NCI-H460 (cell line): ENCODE data around the gene ARSG. TPM values are rescaled to one million over a fixed set of nuclear protein-coding genes. Genes with fewer than 3 reads are reported as not detected.
"Not testable (repeated sequence)": the region's sequence is repeated elsewhere in the genome, so short reads cannot be mapped to it uniquely, and the experiment has no call there.

ENCODE experiments used
- DNase-seq: peaks from one replicate; pipeline ENCODE4 v3.0.0-alpha.2; 2016; ENCODE audit warnings: low read depth; ENCODE audit errors: extremely low read depth
- total RNA-seq: library from RNA; depleted of rRNA; stranded (reverse); fragments of >200 nt; shearing (Covaris generic); gene quantifications from 2 replicates; pipeline ENCODE4 v1.2.3, GENCODE V29; 2014

ARSG gene
- total RNA-seq, 1 experiment from 2014 or later: 11.5 TPM

DNA sequence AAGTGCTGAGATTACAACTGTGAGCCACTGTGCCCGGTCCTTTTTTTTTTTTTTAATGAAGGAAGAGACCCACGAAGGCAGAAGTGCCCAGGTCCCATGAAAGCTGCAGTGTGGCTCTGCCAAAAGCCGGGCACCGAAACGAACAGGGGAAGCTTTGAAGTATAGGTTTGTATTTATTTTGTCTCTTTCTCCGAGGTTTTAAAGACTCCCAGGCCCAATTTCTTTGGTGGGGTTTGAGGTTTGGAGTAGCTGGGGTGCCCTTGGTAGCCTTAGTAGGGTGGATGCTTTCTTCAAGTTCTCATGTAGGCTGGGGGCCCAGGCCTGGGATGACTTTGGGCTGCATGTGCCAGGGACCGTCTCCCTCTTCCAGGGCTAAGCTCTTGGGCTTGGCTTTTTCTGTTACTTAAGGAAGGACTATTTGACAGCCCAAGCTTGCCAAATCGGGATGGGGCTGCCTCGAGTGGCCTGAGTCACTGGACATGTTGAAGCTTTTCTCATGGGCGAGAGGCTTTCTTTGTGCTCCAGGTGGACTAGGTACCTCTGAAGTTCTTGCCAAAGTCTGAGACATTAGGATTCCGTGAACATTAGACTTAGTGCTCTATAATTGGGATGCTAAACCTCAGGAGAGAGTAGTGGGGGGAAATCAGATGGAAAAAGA, 99.7 kb downstream of the ARSG start:
- no peak for DNase-seq

DNA sequence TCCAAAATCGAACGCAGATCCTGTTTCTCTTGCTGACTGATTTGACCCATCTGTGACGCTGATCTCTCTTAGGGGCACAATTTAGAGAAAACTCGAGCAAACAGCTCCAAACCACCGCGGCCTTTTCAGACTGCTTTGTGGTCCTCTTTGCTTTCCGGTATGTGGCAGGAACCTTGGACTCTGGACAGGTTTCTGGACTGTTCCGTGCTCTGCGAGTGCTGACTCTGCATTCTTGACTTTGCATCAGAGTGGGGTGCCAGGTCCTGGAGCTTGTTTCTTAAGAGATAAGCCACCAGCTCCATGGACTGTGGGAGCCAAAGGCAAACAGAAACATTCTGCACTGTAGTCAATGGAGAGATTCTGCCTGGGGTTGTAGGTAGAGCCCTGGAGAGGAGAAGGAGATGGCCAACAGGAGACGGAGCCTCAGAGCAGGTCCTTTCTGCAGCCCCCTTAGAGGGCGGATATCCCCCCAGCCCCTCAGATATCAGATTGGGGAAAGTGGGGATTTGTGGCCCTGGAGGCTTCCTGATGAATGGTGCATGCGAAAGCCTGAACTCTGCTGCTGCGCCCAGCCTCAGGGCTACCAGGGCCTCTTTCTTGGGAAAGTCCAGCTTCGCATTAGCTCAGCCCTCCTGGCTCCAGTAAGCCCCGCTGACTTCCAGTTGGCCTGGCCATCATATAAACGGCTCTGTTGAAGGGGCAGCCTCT, 100.4 kb downstream of the ARSG start:
- no peak for DNase-seq

DNA sequence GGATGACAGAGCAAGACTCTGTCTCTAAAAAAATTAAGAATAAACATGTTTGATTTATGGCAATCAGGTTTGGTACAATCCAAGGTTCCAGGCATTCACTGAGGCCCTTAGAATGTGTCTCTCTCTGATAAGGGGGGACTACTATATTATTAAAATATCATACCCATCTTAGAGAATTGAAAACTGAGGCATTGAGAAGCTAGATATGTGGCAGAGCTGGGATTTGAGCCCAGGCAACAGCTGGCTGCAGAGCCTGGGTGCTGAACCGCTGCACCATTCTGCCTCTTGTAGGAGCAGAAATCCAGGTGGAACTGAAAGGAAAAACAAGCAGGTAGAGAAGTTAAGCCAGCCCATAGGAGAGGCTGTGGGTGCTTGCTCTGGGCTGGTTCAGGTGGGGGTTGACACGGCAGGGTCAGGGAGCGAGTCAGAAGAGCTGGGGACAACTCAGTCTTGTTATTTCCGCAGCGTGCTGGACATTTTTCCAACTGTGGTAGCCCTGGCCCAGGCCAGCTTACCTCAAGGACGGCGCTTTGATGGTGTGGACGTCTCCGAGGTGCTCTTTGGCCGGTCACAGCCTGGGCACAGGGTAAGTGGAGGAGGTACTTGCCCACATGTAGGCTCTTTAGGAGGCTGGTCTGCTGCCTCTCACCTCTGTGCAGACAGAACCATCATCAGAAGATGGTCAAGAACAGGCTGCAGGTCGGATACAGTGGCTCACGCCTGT, 103.5 kb downstream of the ARSG start:
- no peak for DNase-seq

DNA sequence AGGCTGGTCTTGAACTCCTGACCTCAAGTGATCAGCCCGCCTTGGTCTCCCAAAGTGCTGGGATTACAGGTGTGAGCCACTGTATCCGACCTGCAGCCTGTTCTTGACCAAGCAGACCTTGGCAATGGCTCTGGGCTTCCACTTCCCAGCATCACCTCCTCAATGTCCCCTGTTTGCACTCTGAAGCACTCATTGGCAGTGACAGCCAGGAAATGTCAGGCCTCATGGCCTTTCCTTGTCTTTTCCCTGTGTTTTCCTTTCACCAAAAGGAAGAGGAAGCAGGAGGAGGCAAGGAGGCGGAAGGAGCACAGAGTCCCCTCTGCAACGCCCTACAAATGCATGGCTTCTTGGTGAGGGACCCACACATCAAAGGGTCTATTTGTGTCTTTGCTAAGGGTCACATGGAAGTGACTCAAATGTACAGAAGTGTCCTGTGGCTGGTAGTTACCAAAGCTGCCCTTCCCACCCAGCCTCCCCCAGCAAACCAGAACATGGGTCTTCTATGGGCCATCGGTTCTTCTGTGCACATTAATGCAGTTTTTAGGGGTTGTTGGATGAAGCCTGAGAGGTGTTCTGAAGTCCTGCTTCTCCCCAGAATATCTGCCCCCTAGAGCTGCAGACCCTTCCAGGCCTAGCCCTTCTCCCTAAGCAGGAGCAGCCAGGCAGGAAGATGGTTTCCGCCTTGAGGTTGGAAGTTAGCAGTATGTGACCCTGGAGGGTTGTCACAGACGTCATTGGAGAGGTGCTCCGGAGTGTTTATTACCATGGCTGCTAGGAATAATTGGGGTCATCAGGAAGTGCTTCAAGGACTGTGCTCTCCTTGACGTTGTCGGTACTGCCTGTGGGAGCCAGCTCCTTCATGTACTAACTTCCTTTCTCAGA, 105.2 kb downstream of the ARSG start:
- DNase-seq: no peak

DNA sequence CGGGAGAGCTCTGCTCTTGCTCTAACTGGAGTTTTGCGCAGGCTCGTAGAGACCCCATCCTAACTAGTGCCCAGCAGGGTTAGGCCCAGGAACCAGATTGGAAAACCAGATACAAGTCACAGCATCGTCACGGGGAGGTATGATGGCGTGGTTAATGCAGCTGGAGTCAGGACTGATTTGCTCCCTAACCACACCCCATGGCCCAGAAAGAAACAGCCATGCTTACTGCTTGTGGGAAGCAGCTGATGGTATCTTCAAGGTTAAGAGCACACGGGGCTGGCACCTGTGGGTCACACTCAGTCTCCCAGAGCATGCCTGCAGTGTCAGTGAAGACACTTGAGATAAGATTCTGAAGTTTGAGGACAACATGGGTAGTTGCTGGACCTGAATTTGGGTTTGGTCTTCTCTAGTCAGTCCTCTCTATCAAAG, 105.8 kb downstream of the ARSG start:
- no peak for DNase-seq

DNA sequence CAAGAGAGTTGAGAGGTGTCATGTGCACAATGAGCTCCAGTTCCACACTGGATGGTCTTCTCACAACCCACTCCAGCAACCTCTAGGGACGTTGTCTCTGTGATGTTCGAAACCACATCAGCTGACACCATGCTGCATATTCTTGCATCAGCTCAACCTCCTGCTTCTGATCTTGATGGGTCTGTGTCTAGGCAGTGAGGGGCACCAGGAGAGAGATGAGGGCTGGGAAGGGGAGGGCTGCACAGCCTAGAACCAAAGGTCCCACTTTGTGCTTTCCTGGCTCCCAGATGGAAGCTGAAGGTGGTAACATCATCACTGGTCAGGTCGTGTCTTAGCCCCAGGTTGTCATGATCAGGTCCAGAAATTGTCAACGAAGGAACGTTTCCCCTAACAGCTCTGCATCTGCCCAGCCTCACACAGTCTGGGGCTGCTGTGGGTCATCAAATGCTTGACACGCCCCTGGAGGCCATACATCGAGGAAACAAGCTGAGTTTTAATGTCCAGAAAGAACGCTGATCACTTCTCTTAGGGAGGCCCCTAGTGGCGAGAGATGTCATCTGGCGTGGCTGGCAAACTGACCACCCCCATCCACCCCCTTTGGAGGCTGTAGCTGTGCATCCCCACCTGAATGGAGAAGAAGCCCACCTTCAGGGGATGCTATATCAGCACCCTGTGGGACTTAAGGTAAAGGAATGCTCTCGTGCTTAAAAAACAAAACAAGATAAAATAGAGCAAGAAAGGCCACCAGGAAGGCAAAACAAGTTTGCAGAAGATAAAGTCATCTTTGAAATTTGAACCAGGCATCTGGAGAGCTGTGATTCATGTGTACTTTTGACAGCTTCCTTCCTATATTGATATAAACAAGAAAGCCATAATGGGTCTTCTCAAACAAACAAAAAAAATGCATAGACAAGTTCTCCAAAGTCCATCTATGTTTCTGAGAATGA, 107.7 kb downstream of the ARSG start:
- DNase-seq: peak; percentile 91

DNA sequence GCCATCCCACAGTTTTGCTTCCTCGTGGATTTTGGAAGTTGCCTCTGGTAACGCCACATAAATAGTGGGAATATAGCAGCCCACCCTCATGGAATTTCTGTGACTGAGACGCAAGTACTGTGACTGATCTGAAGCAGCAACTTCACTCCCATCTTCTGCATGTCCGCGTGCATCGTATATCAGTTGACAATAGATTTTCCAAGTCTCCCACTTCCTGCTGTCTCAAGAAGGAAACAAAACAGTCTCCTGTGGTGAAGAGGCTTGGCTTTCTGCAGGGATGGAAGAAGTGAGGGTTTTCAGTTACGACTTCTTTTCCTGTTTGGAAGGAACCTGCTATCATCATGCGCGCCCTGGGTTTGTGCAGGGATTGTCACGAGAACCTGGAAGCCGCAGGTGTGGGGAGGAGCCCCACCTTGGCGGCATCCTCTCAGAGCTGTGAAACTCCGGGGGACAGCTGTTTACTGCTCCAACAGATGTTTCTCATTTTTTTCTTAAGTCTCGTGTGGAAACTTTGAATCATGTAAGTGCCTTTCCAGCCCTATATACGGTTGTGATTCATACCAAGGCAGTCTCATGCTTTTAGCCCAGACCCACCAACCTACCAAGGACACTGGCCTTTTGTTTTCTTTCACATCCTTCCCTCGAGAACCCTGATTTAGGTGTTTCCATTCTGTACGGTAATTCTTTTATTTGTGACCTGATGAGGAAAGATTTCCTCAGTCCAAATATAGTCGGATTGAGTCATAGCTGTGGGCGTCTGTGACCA, 108.5 kb downstream of the ARSG start:
- no peak for DNase-seq

DNA sequence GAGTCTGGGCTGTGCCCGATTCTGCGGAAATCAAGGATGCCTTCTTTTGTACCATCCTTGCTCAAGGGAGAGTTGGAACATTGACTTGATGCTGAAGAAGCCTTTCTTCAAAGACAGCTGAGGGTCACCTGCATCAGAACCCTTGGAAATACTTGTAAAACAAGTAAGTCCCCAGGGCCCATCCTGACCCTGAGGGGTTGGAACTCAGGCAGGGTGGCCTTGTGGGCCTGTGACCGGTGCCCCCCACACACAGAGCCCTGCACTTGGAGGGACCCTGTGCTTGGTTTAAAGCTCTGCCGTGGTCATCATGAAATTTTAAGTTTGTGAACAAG, 109.1 kb downstream of the ARSG start:
- no peak for DNase-seq

DNA sequence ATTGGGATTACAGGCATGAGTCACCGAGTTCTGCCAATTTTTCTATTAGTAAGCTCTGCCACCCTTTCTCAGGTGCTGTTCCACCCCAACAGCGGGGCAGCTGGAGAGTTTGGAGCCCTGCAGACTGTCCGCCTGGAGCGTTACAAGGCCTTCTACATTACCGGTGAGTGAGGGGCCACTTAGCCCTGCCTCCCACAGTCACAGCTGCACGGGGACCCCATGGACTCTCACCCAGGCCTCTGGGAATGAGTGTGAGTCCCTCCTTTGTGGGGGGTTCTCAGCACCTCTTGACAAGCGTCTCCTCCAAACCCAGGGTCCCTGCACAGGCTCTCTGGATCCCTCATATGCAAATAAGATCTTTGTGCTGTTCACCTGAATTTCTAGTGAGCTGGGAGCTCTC, 110.0 kb downstream of the ARSG start:
- DNase-seq: no peak

DNA sequence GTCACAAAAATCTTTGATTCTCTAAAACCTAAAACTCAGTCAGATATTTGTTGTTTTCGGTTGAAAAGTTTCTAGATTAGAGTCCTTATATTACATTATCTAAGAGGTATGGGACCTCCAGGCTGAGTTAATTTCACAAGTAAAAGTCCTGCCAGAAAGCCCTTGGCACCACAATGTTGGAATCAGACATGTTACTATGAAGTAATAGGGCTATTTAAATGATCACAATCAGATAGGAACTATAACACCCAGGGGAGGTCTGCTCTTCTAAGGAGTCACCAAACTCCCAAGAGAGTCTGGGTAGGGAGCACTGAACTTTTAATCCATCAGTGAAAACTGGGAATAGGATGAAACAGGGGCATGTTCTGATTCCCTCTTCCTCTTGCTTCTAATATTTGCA, 111.8 kb downstream of the ARSG start:
- DNase-seq: no peak

DNA sequence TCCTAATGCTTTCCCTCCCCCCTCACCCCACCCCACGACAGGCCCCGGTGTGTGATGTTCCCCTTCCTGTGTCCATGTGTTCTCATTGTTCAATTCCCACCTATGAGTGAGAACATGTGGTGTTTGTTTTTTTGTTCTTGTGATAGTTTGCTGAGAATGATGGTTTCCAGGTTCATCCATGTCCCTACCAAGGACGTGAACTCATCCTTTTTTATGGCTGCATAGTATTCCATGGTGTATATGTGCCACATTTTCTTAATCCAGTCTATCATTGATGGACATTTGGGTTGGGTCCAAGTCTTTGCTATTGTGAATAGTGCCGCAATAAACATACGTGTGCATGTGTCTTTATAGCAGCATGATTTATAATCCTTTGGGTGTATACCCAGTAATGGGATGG, 112.5 kb downstream of the ARSG start:
- DNase-seq: not testable (repeated sequence)

DNA sequence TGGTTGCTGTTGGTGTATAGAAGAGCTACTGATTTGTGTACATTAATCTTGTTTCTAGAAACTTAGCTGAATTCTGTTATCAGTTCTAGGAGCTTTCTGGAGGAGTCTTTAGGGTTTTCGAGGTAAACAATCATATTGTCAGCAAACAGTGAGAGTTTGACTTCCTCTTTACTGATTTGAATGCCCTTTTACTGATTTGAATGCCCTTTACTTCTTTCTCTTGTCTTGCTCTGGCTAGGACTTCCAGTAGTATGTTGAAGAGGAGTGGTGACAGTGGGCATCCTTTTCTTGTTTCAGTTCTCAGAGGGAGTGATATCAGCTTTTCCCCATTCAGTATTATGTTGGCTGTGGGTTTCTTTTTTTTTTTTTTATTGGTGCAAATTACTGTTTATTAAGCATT, 116.4 kb downstream of the ARSG start:
- DNase-seq: not testable (repeated sequence)

DNA sequence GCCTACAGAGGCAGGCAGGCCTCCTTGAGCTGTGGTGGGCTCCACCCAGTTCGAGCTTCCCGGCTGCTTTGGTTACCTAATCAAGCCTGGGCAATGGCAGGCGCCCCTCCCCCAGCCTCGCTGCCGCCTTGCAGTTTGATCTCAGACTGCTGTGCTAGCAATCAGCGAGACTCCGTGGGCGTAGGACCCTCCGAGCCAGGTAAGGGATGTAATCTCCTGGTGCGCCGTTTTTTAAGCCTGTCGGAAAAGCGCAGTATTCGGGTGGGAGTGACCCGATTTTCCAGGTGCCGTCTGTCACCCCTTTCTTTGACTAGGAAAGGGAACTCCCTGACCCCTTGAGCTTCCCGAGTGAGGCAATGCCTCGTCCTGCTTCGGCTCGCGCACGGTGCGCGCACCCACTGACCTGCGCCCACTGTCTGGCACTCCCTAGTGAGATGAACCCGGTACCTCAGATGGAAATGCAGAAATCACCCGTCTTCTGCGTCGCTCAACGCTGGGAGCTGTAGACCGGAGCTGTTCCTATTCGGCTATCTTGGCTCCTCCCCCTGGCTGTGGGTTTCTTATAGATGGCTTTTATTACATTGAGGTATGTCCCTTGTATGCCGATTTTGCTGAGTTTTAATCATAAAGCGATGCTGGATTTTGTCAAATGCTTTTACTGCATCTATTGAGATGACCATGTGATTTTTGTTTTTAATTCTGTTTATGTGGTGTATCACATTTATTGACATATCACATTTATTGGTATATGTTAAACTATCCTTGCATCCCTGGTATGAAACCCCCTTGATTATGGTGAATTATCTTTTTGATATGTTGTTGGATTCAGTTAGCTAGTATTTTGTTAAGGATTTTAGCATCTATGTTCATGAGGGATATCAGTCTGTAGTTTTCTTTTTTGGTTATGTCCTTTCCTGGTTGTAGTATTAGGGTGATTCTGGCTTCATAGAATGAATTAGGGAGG, 122.6 kb downstream of the ARSG start:
- DNase-seq: peak; percentile 33

DNA sequence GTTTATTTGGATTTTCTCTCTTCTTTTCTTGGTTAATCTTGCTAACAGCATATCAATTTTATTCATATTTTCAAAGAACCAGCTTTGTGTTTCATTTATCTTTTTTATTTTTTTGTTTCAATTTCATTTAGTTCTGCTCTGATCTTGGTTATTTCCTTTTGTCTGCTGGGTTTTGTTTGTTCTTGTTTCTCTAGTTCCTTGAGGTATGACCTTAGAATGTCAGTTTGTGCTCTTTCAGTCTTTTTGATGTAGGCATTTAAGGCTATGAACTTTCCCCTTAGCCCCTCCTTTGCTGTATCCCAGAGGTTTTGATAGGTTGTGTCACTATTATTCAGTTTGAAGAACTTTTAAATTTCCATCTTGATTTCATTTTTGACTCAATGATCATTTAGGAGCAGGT, 123.6 kb downstream of the ARSG start:
- DNase-seq: not testable (repeated sequence)

DNA sequence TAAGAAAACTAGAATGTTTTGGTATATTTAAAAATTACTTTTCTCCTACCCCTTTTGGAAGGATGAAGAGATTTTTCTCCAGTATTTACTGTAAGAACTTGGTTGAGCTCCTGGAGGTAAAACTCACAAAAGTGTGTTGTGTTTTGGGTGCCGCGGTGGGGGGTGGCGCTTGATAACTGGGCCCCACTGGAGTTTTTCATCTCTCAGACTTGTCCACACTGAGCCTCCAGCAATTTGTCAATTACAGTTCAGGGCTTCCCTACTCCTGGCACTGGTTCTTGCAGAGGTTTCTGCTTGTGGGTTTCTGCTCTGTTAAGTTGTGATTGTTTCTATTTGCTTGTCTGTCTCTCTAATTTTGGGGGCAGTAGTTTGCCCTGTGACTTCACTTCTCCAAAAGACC, 126.0 kb downstream of the ARSG start:
- no peak for DNase-seq

DNA sequence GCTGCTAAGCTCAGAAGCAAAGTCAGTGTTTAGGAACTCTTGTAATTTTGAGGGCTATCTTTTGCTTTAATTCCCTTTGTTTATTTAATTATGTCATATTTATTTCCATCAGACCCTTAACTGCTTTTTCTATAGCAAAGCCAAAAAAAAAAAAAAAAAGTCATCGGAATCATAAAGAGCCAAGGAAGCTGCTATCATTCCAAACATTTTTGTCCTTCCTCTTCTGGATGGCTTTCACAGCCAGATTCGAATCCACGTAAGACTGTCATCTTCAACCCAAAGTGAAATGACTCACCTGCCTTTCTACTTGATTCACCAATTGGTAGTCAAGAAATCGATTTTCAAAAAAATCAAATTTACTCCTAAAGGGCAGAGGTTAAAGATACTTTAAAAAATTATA, 127.6 kb downstream of the ARSG start:
- no peak for DNase-seq

DNA sequence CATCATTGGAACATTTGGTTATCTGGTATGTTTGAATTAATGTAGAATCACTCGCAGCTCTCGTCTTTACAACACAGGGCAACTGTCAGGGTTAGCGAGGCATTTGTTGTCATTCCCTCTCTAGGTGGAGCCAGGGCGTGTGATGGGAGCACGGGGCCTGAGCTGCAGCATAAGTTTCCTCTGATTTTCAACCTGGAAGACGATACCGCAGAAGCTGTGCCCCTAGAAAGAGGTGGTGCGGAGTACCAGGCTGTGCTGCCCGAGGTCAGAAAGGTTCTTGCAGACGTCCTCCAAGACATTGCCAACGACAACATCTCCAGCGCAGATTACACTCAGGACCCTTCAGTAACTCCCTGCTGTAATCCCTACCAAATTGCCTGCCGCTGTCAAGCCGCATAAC, 128.8 kb downstream of the ARSG start:
- no peak for DNase-seq

DNA sequence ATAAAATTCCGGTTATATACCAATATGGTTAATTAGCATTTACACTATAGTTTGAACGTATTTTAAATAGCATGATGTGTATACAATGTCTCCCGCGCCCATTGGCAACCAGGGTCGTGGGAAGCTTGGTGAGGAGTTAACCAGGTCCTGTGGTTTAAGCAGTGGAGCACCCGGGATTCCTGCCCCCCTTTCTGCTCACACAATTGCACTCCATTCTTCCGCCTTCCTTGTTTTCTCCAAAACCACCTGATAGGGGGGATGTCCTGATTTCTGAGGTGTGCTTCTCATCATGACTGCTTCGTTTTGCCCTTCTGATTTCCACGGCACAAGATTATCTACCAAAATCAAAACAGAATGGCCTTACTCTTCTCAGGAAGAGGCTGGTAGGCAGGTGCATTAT, 130.2 kb downstream of the ARSG start:
- no peak for DNase-seq
